ENCODE results near the gene CDC42BPG. TPM values are rescaled to one million over a fixed set of nuclear protein-coding genes. Genes with fewer than 3 reads are reported as not detected.

Gene CDC42BPG
- total and polyA plus RNA-seq, 9 of the 15 experiments (the other 6 are each of a cell fraction or from before 2014, with no cell fraction given) = 0.04 to 8.8 (median 2.1) TPM

DNA sequence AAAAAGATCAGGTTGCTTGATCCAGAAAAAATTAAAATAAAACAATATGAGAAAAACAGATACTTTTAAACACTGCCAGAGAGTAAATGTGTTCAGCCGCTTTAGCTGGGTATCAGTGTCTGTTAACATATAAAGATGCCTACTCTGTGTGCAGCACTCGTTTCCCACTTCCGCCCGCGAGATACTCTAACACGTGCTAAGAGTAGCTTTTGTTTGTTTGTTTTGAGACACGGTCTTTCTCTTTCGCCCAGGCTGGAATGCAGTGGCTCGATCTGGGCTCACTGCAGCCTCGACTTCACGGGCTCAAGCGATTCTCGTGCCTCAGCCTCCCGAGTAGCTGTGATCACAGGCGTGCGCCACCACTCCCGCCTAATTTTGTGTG is 33.6 kb downstream of the CDC42BPG start (continued):
- TF ChIP-seq, protein P1, sequence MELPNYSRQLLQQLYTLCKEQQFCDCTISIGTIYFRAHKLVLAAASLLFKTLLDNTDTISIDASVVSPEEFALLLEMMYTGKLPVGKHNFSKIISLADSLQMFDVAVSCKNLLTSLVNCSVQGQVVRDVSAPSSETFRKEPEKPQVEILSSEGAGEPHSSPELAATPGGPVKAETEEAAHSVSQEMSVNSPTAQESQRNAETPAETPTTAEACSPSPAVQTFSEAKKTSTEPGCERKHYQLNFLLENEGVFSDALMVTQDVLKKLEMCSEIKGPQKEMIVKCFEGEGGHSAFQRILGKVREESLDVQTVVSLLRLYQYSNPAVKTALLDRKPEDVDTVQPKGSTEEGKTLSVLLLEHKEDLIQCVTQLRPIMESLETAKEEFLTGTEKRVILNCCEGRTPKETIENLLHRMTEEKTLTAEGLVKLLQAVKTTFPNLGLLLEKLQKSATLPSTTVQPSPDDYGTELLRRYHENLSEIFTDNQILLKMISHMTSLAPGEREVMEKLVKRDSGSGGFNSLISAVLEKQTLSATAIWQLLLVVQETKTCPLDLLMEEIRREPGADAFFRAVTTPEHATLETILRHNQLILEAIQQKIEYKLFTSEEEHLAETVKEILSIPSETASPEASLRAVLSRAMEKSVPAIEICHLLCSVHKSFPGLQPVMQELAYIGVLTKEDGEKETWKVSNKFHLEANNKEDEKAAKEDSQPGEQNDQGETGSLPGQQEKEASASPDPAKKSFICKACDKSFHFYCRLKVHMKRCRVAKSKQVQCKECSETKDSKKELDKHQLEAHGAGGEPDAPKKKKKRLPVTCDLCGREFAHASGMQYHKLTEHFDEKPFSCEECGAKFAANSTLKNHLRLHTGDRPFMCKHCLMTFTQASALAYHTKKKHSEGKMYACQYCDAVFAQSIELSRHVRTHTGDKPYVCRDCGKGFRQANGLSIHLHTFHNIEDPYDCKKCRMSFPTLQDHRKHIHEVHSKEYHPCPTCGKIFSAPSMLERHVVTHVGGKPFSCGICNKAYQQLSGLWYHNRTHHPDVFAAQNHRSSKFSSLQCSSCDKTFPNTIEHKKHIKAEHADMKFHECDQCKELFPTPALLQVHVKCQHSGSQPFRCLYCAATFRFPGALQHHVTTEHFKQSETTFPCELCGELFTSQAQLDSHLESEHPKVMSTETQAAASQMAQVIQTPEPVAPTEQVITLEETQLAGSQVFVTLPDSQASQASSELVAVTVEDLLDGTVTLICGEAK (IDR thresholded peaks at IDR 0.05) = 0 out of 2 replicates have a peak, but pooled peaks have one; percentile 24
- TF ChIP-seq, protein P1 (CRISPR knock-in tag; IDR thresholded peaks at IDR 0.05) = no peak
- no peak for TF ChIP-seq LARP7 (IDR thresholded peaks at IDR 0.05)
- TF ChIP-seq NR2C2 (CRISPR knock-in tag; IDR thresholded peaks at IDR 0.05) = no peak
- peak; percentile 62 for TF ChIP-seq NR2C2 (tag; IDR thresholded peaks at IDR 0.05)
- no peak for TF ChIP-seq KLF1 (tag; IDR thresholded peaks at IDR 0.05)
- no peak for TF ChIP-seq LCOR (CRISPR knock-in tag; IDR thresholded peaks at IDR 0.05)
- TF ChIP-seq ZKSCAN1 (IDR thresholded peaks at IDR 0.05; ENCODE audit: low read depth, low read length) = peak; percentile 56; the same call in 1 of the 2 replicates
- no peak for TF ChIP-seq ELK1 (CRISPR knock-in tag; IDR thresholded peaks at IDR 0.05)
- peak; percentile 24; the same call in 1 of the 2 replicates for TF ChIP-seq EP400 (IDR thresholded peaks at IDR 0.05)
- TF ChIP-seq HOMEZ (CRISPR knock-in tag; IDR thresholded peaks at IDR 0.05) = no peak
- TF ChIP-seq L3MBTL2 (IDR thresholded peaks at IDR 0.05) = peak; percentile 47
- no peak for TF ChIP-seq RBM39 (optimal IDR thresholded peaks at IDR 0.05; ENCODE audit: low read depth, low read length)
- TF ChIP-seq FOXJ2 (tag; IDR thresholded peaks at IDR 0.05) = no peak
- no peak for TF ChIP-seq C11orf30 (IDR thresholded peaks at IDR 0.05; ENCODE audit: low read depth)
- TF ChIP-seq ZNF444 (CRISPR knock-in tag; IDR thresholded peaks at IDR 0.05) = no peak
- peak; percentile 57; the same call in 1 of the 2 replicates for TF ChIP-seq ELF1 (tag; IDR thresholded peaks at IDR 0.05)
- TF ChIP-seq TEAD1 (CRISPR knock-in tag; IDR thresholded peaks at IDR 0.05) = no peak

Data from K562 (cell line).